HepG2 (cell line): Measurements from ENCODE around the gene REP15. TPM values are rescaled to one million over a fixed set of nuclear protein-coding genes. Genes with fewer than 3 reads are reported as not detected.

Source experiments
- ATAC-seq: fragments of 200-7000 bp; cut with Tn5 transposase; 3 replicates; pipeline ENCODE4 v1.9.1; 2020; ENCODE audit warnings: mild to moderate bottlenecking, moderate library complexity
- BruUV-seq: library from RNA; stranded (reverse); fragments of 400-500 nt; replicated peaks from 2 replicates; lab custom pipeline; 2021; lab: Mats Ljungman, UMichigan
- CTCF ChIA-PET: fragments of 300-600 bp; formaldehyde crosslinking; extraction: SDS; loops from one replicate; lab custom pipeline; 2021; ENCODE audit warnings: low total read pairs, inconsistent platforms, low intra/inter-chr PET ratio; lab: Yijun Ruan, JAX
- POLR2A ChIA-PET: fragments of 350-600 bp; sonication (Branson Sonifier 250); formaldehyde crosslinking; loops from one replicate; lab custom pipeline; 2020; ENCODE audit warnings: antibody characterized with exemption, inconsistent platforms; lab: Yijun Ruan, JAX
- DNase-seq: peaks from one replicate; pipeline ENCODE4 v3.0.0-alpha.2; 2015; ENCODE audit warnings: low spot score
- FAIRE-seq: peaks from 3 replicates; lab custom pipeline; 2011; peaks lifted over from hg19 to GRCh38; lab: Jason Lieb, UNC
- H2AFZ ChIP-seq: one replicate; pipeline ENCODE4 v1.6.1; 2011; ENCODE audit warnings: low read length, inconsistent platforms
- H3K27ac ChIP-seq: fragments of 300-600 bp; 3 replicates; pipeline ENCODE4 v1.8.0; 2011; ENCODE audit warnings: mixed run types, mild to moderate bottlenecking, mixed read lengths, low read length, inconsistent platforms; ENCODE audit not compliant: insufficient read depth; ENCODE audit errors: extremely low read length
- H3K27me3 ChIP-seq, 2 experiments: fragments of 200-600 bp in 1 of 2; 2 replicates in 1 of 2; 3 replicates in 1 of 2; pipeline versions ENCODE4 v1.6.0 to v1.8.0; 2011; ENCODE audit warnings: low read length in 2 of 2, mild to moderate bottlenecking in 2 of 2, moderate library complexity in 2 of 2, inconsistent platforms in 1 of 2; ENCODE audit not compliant: insufficient read depth in 2 of 2, control insufficient read depth in 1 of 2
- H3K36me3 ChIP-seq, 2 experiments: fragments of 200-600 bp in 1 of 2; replicated peaks in 1 of 2; 2 replicates in 1 of 2; 3 replicates in 1 of 2; pipeline versions ENCODE4 v1.5.1 to v1.8.0; 2011; ENCODE audit warnings: low read length in 2 of 2, inconsistent platforms in 1 of 2; ENCODE audit not compliant: insufficient read depth in 2 of 2, control insufficient read depth in 1 of 2
- H3K4me1 ChIP-seq: 2 replicates; pipeline ENCODE4 v1.5.1; 2012; ENCODE audit warnings: low read length, inconsistent platforms; ENCODE audit not compliant: insufficient read depth
- H3K4me2 ChIP-seq: 2 replicates; pipeline ENCODE4 v1.6.0; 2011; ENCODE audit warnings: low read depth, low read length, inconsistent platforms
- H3K4me3 ChIP-seq, 3 experiments: fragments of 200-600 bp in 1 of 3; sonication (generic), shearing (Covaris generic) in 1 of 3; replicated peaks in 1 of 3; 2 replicates each; pipeline ENCODE4 v1.5.1; 2011 to 2016; ENCODE audit warnings: low read length in 3 of 3, inconsistent platforms in 2 of 3, low read depth in 2 of 3, mild to moderate bottlenecking in 2 of 3, control low read depth in 1 of 3, mixed read lengths in 1 of 3; ENCODE audit not compliant: insufficient read depth in 1 of 3
- H3K79me2 ChIP-seq: one replicate; pipeline ENCODE4 v1.6.1; 2011; ENCODE audit warnings: low read length, inconsistent platforms; ENCODE audit not compliant: insufficient read depth
- H3K9ac ChIP-seq: 2 replicates; pipeline ENCODE4 v1.6.0; 2011; ENCODE audit warnings: mild to moderate bottlenecking, low read depth, low read length, inconsistent platforms; ENCODE audit not compliant: insufficient read depth
- H3K9me3 ChIP-seq: 2 replicates; pipeline ENCODE4 v1.5.1; 2012; ENCODE audit warnings: mild to moderate bottlenecking, low read length
- H4K20me1 ChIP-seq: 2 replicates; pipeline ENCODE4 v1.6.0; 2011; ENCODE audit warnings: inconsistent platforms, mild to moderate bottlenecking, low read length, moderate library complexity; ENCODE audit not compliant: insufficient read depth
- ARNTL ChIP-seq: sonication (generic); formaldehyde crosslinking; IDR thresholded peaks from 2 replicates; pipeline ENCODE4 v1.4.0; 2020; ENCODE audit warnings: mild to moderate bottlenecking, missing genetic modification reagents
- DMTF1 ChIP-seq: sonication (generic); formaldehyde crosslinking; IDR thresholded peaks from 2 replicates; pipeline ENCODE4 v1.4.0; 2020; ENCODE audit warnings: mild to moderate bottlenecking, missing genetic modification reagents
- REPIN1 ChIP-seq: sonication (generic); formaldehyde crosslinking; IDR thresholded peaks from 2 replicates; pipeline ENCODE4 v1.8.0; 2022; ENCODE audit warnings: missing genetic modification reagents, low read depth, mild to moderate bottlenecking, borderline replicate concordance
- RFXANK ChIP-seq: IDR thresholded peaks from 2 replicates; pipeline ENCODE4 v1.6.1; 2016
- ZBTB46 ChIP-seq: sonication (generic); formaldehyde crosslinking; IDR thresholded peaks from 2 replicates; pipeline ENCODE4 v1.4.0; 2020; ENCODE audit warnings: mild to moderate bottlenecking, missing genetic modification reagents, borderline replicate concordance
- ZMYM3 ChIP-seq: sonication (generic); formaldehyde crosslinking; IDR thresholded peaks from 2 replicates; pipeline ENCODE4 v1.5.1; 2020; ENCODE audit warnings: mild to moderate bottlenecking, missing genetic modification reagents
- ZNF263 ChIP-seq: sonication (generic); formaldehyde crosslinking; IDR thresholded peaks from 2 replicates; pipeline ENCODE4 v1.4.0; 2020; ENCODE audit warnings: missing genetic modification reagents
- ZNF333 ChIP-seq: sonication (generic); formaldehyde crosslinking; IDR thresholded peaks from 2 replicates; pipeline ENCODE4 v1.4.0; 2020; ENCODE audit warnings: mild to moderate bottlenecking, missing genetic modification reagents, borderline replicate concordance
- ZNF513 ChIP-seq: sonication (generic); formaldehyde crosslinking; conservative IDR thresholded peaks from 2 replicates; pipeline ENCODE4 v1.5.0; 2020; ENCODE audit warnings: missing genetic modification reagents
- ZNF607 ChIP-seq: sonication (generic); formaldehyde crosslinking; IDR thresholded peaks from 2 replicates; pipeline ENCODE4 v1.5.1; 2020; ENCODE audit warnings: missing genetic modification reagents, mild to moderate bottlenecking, borderline replicate concordance
- ZNF883 ChIP-seq: sonication (generic); formaldehyde crosslinking; IDR thresholded peaks from 2 replicates; pipeline ENCODE4 v1.5.1; 2020; ENCODE audit warnings: mild to moderate bottlenecking, missing genetic modification reagents; ENCODE audit errors: not compliant biosample characterization
- WGBS: methylation state at CpG from one replicate; pipeline ENCODE4 v1.1.6; 2017; ENCODE audit warnings: low lambda C conversion rate; 5-methylcytosine and 5-hydroxymethylcytosine counted together
- in situ Hi-C: cut with HindIII; loops from 2 replicates; pipeline ENCODE4 v1.10.0; 2017; ENCODE audit warnings: low pct_unique_long_range_greater_than_20kb; ENCODE audit not compliant: extremely low pct_ligation_motif_present
- intact Hi-C: fragments of 100-400 bp; cut with micrococcal nuclease; formaldehyde crosslinking; loops from one replicate; pipeline ENCODE4 v1.10.0; 2022; ENCODE audit not compliant: unreplicated experiment
- polyA plus RNA-seq, 8 experiments: library from polyadenylated mRNA; depleted of rRNA in 3 of 8; stranded (reverse) in 7 of 8; unstranded in 1 of 8; fragments of >200 nt; fragmentation: Illumina TruSeq in 4 of 8; extraction: Trizol in 4 of 8; gene quantifications; 2 replicates each; pipeline versions ENCODE4 v1.2.1 to v1.2.3, GENCODE V29; 2011 to 2016; ENCODE audit warnings: low read depth in 4 of 8, missing spikeins in 1 of 8, mixed read lengths in 1 of 8; ENCODE audit not compliant: insufficient read depth in 1 of 8
- total RNA-seq, 5 experiments: library from RNA; depleted of rRNA; stranded (reverse); fragments of >200 nt; fragmentation: Illumina TruSeq; extraction: Trizol; gene quantifications; 2 replicates each; pipeline ENCODE4 v1.2.3, GENCODE V29; 2016; ENCODE audit warnings: low read depth in 1 of 5

REP15 gene
- total and polyA plus RNA-seq, 2 of the 13 experiments (the other 11 are each of a cell fraction or from before 2014, with no cell fraction given), result 0.12 to 0.64 TPM

GRCh38 chr12:27707216-27707615, 11.0 kb downstream of the REP15 start:
- Histone ChIP-seq H3K4me1 (peaks cover 40% of the 10 kb centered on the region), H3K9ac (no peak overlapping the region), H3K4me3 (no peak overlapping the region), H2AFZ (no peak overlapping the region), H3K79me2 (peaks cover 17% of the 10 kb centered on the region), H3K36me3 (no peaks in the 10 kb centered on the region; a peak in 1 of 5 replicates), H3K9me3 (no peaks in the 10 kb centered on the region), H4K20me1 (0 out of 2 replicates have a peak, but pooled peaks cover 2% of the 10 kb centered on the region), H3K27ac (no peak overlapping the region), H3K27me3 (peaks cover 0 to 3% of the 10 kb centered on the region in 2 experiments; a peak in 1 of 5 replicates), H3K4me2 (no peak overlapping the region)
- DNase-seq, result no peak
- TF ChIP-seq ARNTL (CRISPR knock-in tag), result no peak
- no peak for TF ChIP-seq ZNF607 (CRISPR knock-in tag)
- no peak for TF ChIP-seq RFXANK (CRISPR knock-in tag)
- TF ChIP-seq DMTF1 (CRISPR knock-in tag), result no peak
- TF ChIP-seq ZBTB46 (CRISPR knock-in tag), result no peak
- TF ChIP-seq ZMYM3, result no peak
- TF ChIP-seq ZNF883 (CRISPR knock-in tag), result no peak
- TF ChIP-seq ZNF333 (CRISPR knock-in tag), result no peak
- TF ChIP-seq ZNF263 (CRISPR knock-in tag), result no peak
- no peak for TF ChIP-seq ZNF513 (CRISPR knock-in tag)
- no peak for TF ChIP-seq REPIN1
- CTCF ChIA-PET, result no interaction called here
- in situ Hi-C loops (no loop called here), intact Hi-C loops (loop anchor here (10.0 kb wide), 2 partner anchors 152 to 182 kb away; partner anchors contain the start of gene PPFIBP1)
- no TSS peak for BruUV-seq
- POLR2A ChIA-PET, result no interaction called here
- no peak for FAIRE-seq
- ATAC-seq, result no peak
- WGBS, result 80% methylated on average over 2 of the region's 2 CpGs
